GM12801 (cell line): Measurements from ENCODE around the gene SLC6A11.

Source experiments
- CTCF ChIP-seq: IDR thresholded peaks from one replicate; pipeline ENCODE4 v1.5.1; 2011; ENCODE audit warnings: control low read depth; ENCODE audit not compliant: insufficient read length; ENCODE audit errors: extremely low read depth

Gene SLC6A11

GRCh38 chr3:10912786-10913185, 96.8 kb downstream of the SLC6A11 start:
- TF ChIP-seq CTCF, result no peak

GRCh38 chr3:10915376-10915775, 99.3 kb downstream of the SLC6A11 start:
- TF ChIP-seq CTCF, result no peak

GRCh38 chr3:10917176-10917575, 101.1 kb downstream of the SLC6A11 start:
- TF ChIP-seq CTCF, result no peak

GRCh38 chr3:10918011-10918410, 102.0 kb downstream of the SLC6A11 start:
- no peak for TF ChIP-seq CTCF

- no peak for TF ChIP-seq CTCF
Measured at GRCh38 chr3:10919636-10920035, 103.6 kb downstream of the SLC6A11 start.

GRCh38 chr3:10925436-10926255, 109.6 kb downstream of the SLC6A11 start:
- no peak for TF ChIP-seq CTCF

- no peak for TF ChIP-seq CTCF
Measured at GRCh38 chr3:10926256-10926810, 110.3 kb downstream of the SLC6A11 start.
